Measurements from ENCODE around the gene RAN. TPM values are rescaled to one million over a fixed set of nuclear protein-coding genes. Genes with fewer than 3 reads are reported as not detected.

Gene RAN

Small RNA genes within 50 kb of the gene (small RNA-seq; reads per million reads assigned to genes)
- gene RF00019 (ENCODE audit: low read depth) (not detected), gene RNU6-1077P (ENCODE audit: low read depth) (not detected)
